Kidney (tissue), 14 donors: Measurements from ENCODE around the gene SHH. TPM values are rescaled to one million over a fixed set of nuclear protein-coding genes. Genes with fewer than 3 reads are reported as not detected.

Experiments
- DNase-seq, 5 donors: peaks; one replicate each; pipeline ENCODE4 v3.0.0-alpha.2; 2013 to 2020
- FAIRE-seq: peaks from 2 replicates; lab custom pipeline; 2012; peaks lifted over from hg19 to GRCh38; lab: Jason Lieb, UNC
- H3K27ac ChIP-seq, 2 donors: one replicate each; pipeline ENCODE4 v1.7.0; 2013; ENCODE audit warnings: low read depth in 2 of 2, low read length in 2 of 2, inconsistent platforms in 1 of 2
- H3K27me3 ChIP-seq: one replicate; pipeline ENCODE4 v1.7.1; 2013; ENCODE audit warnings: low read length, inconsistent platforms; ENCODE audit not compliant: control insufficient read depth, insufficient read depth
- H3K36me3 ChIP-seq, 3 donors: one replicate each; pipeline versions ENCODE4 v1.7.0 to v1.7.1; 2013; ENCODE audit warnings: low read length in 3 of 3, control low read depth in 1 of 3, inconsistent platforms in 1 of 3; ENCODE audit not compliant: insufficient read depth in 3 of 3, control insufficient read depth in 2 of 3
- H3K4me1 ChIP-seq, 3 donors: one replicate each; pipeline versions ENCODE4 v1.7.0 to v1.7.1; 2013; ENCODE audit warnings: low read length in 3 of 3, inconsistent platforms in 1 of 3, low read depth in 1 of 3; ENCODE audit not compliant: control insufficient read depth in 2 of 3, insufficient read depth in 2 of 3
- H3K4me3 ChIP-seq, 3 donors: one replicate each; pipeline versions ENCODE4 v1.7.0 to v1.8.1; 2013; ENCODE audit warnings: low read length in 3 of 3, control low read depth in 1 of 3, inconsistent platforms in 1 of 3
- H3K9ac ChIP-seq, 3 donors: one replicate each; pipeline versions ENCODE4 v1.7.0 to v1.7.1; 2013; ENCODE audit warnings: low read length in 3 of 3, control low read depth in 1 of 3, inconsistent platforms in 1 of 3
- H3K9me3 ChIP-seq, 3 donors: one replicate each; pipeline versions ENCODE4 v1.7.0 to v1.7.1; 2013; ENCODE audit warnings: low read length in 3 of 3, control low read depth in 1 of 3, inconsistent platforms in 1 of 3; ENCODE audit not compliant: control insufficient read depth in 2 of 3, insufficient read depth in 1 of 3
- intact Hi-C: fragments of 100-400 bp; cut with DNase I; formaldehyde crosslinking; loops from one replicate; pipeline ENCODE4 v1.11.1; 2022
- polyA plus RNA-seq: library from polyadenylated mRNA; stranded (reverse); fragments of 350-450 nt; fragmentation: Illumina TruSeq; extraction: RNeasy Lipid Tissue Mini Kit (QIAGEN cat#74804); gene quantifications from one replicate; pipeline ENCODE4 v1.2.3, GENCODE V29; 2014; ENCODE audit warnings: low read depth, low replicate concordance; ENCODE audit not compliant: insufficient read depth
- total RNA-seq: library from RNA; stranded (reverse); fragmentation: NEBNext Ultra II Directional; extraction: Animal tissue kit (Norgen Biotek cat#: 25700); gene quantifications from one replicate; pipeline ENCODE4 v1.2.1, GENCODE V29; 2021
- TF ChIP-seq, protein P1 (sequence below): IDR thresholded peaks from 3 replicates; pipeline ENCODE4 v1.5.1; 2012; ENCODE audit warnings: mild to moderate bottlenecking, moderate library complexity, borderline replicate concordance; ENCODE audit not compliant: insufficient read depth; ENCODE audit errors: extremely low read depth
- donor health status: control.
- donor health status: control.
- donor health status: control.
- donor health status: control.
- donor health status: control.
- donor health status: DM: yes; HTN: yes; CAD: no.
- donor health status: Normal renal cell carcinoma (clear cell type).

Gene SHH
- total and polyA plus RNA-seq, 2 donors from 2014 or later, result 2.0 to 15.2 TPM

DNA sequence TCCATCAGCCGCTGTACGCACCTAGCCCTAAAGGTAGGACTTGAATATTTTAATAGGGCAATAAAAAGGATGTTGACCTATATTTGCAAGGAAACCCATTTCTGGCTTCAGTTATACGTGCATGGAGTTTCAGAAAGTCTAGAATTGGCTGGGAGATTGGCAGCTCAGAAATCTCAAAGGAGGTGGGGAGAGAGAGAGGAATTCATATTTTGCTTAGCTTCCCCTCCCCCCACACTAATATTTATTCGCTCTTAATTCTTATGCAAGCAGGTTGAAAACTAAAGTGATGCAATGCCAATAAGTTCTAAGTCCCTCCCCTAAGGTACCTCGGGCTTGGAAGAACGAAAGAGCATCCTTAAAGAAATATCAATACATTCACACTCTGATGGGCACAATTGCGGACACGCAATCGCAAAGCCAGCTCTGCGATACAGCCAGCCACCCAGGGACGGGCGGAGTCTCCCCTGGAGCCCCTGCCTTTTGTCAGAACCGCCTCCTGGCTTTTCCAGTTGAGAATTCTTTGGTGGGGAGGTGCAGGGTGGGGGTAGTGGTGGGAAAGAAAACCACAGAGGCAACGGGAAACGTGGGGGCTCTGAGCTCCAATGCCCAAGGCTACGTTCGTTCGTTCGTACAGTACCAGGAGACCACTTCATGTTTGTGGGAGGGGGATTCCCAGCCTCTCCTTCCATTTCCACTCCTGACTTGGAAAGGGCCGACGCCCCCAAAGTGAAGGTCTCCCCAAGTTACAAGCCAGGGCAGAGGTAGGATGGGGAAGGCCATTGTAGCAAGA, 1.3 kb downstream of the SHH start:
- intact Hi-C loops, result no loop called here
- H3K36me3 ChIP-seq, result no peaks in the 10 kb centered on the region
- no peaks in the 10 kb centered on the region for H3K9me3 ChIP-seq
- no peak overlapping the region for H3K27ac ChIP-seq
- H3K4me3 ChIP-seq, result peak overlapping the region in 2 of 3 donors; percentile 23 to 53
- no peak overlapping the region for H3K9ac ChIP-seq
- H3K4me1 ChIP-seq, result peaks cover 0 to 13% (median 0%) of the 10 kb centered on the region in 3 donors
- TF ChIP-seq, protein P1, sequence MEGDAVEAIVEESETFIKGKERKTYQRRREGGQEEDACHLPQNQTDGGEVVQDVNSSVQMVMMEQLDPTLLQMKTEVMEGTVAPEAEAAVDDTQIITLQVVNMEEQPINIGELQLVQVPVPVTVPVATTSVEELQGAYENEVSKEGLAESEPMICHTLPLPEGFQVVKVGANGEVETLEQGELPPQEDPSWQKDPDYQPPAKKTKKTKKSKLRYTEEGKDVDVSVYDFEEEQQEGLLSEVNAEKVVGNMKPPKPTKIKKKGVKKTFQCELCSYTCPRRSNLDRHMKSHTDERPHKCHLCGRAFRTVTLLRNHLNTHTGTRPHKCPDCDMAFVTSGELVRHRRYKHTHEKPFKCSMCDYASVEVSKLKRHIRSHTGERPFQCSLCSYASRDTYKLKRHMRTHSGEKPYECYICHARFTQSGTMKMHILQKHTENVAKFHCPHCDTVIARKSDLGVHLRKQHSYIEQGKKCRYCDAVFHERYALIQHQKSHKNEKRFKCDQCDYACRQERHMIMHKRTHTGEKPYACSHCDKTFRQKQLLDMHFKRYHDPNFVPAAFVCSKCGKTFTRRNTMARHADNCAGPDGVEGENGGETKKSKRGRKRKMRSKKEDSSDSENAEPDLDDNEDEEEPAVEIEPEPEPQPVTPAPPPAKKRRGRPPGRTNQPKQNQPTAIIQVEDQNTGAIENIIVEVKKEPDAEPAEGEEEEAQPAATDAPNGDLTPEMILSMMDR, result no peak
- DNase-seq (peak in 1 of 5 donors; percentile 66), FAIRE-seq (no peak)
- peaks cover 36% of the 10 kb centered on the region for H3K27me3 ChIP-seq

DNA sequence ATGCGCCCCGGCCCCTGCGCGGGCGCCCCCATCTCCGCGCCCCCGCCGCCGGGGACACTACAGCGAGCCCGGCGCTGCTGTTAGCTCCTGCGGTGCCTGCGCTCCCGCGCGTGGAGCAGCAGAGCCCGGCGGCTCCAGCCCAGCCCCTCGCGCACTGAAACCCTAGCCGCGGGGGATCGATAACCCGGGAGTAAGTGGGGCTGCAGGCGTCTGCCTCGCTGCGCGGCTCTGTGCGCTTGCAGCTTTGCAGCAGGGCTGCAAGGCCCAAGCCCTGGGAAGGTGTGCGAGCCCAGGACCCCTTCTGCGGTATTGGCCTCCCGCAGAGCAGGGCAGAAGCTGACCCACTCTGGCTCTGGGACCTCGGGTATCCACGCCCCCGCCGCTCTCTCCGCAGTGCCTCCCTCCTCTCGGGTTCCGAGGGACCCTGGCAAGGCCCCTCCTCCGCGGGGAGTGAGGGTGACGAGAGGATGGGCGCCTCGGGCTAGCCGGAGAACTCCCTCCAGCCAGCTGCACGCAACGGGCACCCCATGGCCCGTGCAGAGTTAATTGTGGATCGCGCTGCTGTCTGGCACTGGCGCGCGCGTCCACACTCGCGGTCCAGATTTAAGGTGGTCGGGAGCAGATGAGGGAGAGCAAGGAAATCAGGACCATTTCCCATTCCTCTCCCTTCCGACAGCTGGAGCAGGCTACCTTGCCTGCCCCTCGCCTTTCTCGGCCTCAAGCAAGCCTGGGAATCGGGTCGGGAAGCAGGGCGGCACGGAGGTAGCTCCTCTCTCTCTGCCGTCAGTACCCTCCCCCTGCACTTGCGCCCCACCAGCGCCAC, 2.1 kb downstream of the SHH start:
- H3K4me1 ChIP-seq, result peaks cover 0 to 18% (median 0%) of the 10 kb centered on the region in 3 donors
- H3K9ac ChIP-seq, result no peak overlapping the region

GRCh38 chr7:155809332-155809946, 2.8 kb downstream of the SHH start:
- TF ChIP-seq, protein P1, result no peak
- intact Hi-C loops, result no loop called here
- Histone ChIP-seq H3K27ac (peak overlapping the region; percentile 72 to 96), H3K9me3 (no peaks in the 10 kb centered on the region), H3K4me3 (peak overlapping the region in 2 of 3 donors; percentile 42 to 64), H3K36me3 (no peaks in the 10 kb centered on the region), H3K27me3 (peaks cover 34% of the 10 kb centered on the region), H3K4me1 (peaks cover 0 to 19% (median 0%) of the 10 kb centered on the region in 3 donors), H3K9ac (peak overlapping the region in 1 of 3 donors; percentile 71)
- FAIRE-seq (no peak), DNase-seq (peak in 3 of 5 donors; percentile 38 to 61 (median 55))

More for the DNA sequence above, 2.1 kb downstream of the SHH start:
- TF ChIP-seq, protein P1, result no peak
- intact Hi-C loops, result no loop called here
- Histone ChIP-seq H3K27ac (no peak overlapping the region), H3K9me3 (no peaks in the 10 kb centered on the region), H3K36me3 (no peaks in the 10 kb centered on the region), H3K27me3 (peaks cover 36% of the 10 kb centered on the region), H3K4me3 (peak overlapping the region; percentile 16 to 53 (median 23))
- FAIRE-seq (no peak), DNase-seq (peak in 3 of 5 donors; percentile 24 to 83 (median 63))
